HG03469 (cell line): Measurements from ENCODE around the gene ARPC2.
"Not testable (repeated sequence)": the region's sequence is repeated elsewhere in the genome, so short reads cannot be mapped to it uniquely, and the experiment has no call there.

ENCODE experiments used
- ATAC-seq: cut with Tn5 transposase; IDR thresholded peaks from one replicate; pipeline ENCODE4 v1.9.1; 2021; ENCODE audit warnings: mild to moderate bottlenecking, moderate library complexity, moderate number of reproducible peaks; ENCODE audit not compliant: unreplicated experiment

ARPC2 gene

GRCh38 chr2:218216674-218217359, at the start of gene ARPC2:
Gene ARPC2, plus strand, starts transcription at chr2:218217189. Its CDS starts 282 bp downstream, at chr2:218217471.
- ATAC-seq: peak; percentile 63

GRCh38 chr2:218168016-218168415, 49.0 kb upstream of the ARPC2 start:
- ATAC-seq: no peak

- ATAC-seq: no peak
Measured at GRCh38 chr2:218168635-218169462, 48.1 kb upstream of the ARPC2 start.

- no peak for ATAC-seq
Measured at GRCh38 chr2:218169757-218170546, 47.0 kb upstream of the ARPC2 start.

- not testable (repeated sequence) for ATAC-seq
Measured at GRCh38 chr2:218171744-218172143, 45.2 kb upstream of the ARPC2 start.

GRCh38 chr2:218172845-218173244, 44.1 kb upstream of the ARPC2 start:
- ATAC-seq: no peak

- no peak for ATAC-seq
Measured at GRCh38 chr2:218179782-218180181, 37.2 kb upstream of the ARPC2 start.

GRCh38 chr2:218180467-218181114, 36.4 kb upstream of the ARPC2 start:
- no peak for ATAC-seq

- no peak for ATAC-seq
Measured at GRCh38 chr2:218184331-218184730, 32.7 kb upstream of the ARPC2 start.

- ATAC-seq: no peak
Measured at GRCh38 chr2:218186355-218186766, 30.6 kb upstream of the ARPC2 start.

- ATAC-seq: no peak
Measured at GRCh38 chr2:218186876-218187275, 30.1 kb upstream of the ARPC2 start.

GRCh38 chr2:218187296-218188015, 29.5 kb upstream of the ARPC2 start:
- ATAC-seq: no peak

- no peak for ATAC-seq
Measured at GRCh38 chr2:218188528-218188927, 28.5 kb upstream of the ARPC2 start.

GRCh38 chr2:218192902-218193430, 24.0 kb upstream of the ARPC2 start:
- ATAC-seq: no peak

GRCh38 chr2:218193701-218194100, 23.3 kb upstream of the ARPC2 start:
- ATAC-seq: no peak

- no peak for ATAC-seq
Measured at GRCh38 chr2:218194880-218195279, 22.1 kb upstream of the ARPC2 start.

GRCh38 chr2:218196974-218197373, 20.0 kb upstream of the ARPC2 start:
- ATAC-seq: no peak

GRCh38 chr2:218202266-218202665, 14.7 kb upstream of the ARPC2 start:
- no peak for ATAC-seq

- no peak for ATAC-seq
Measured at GRCh38 chr2:218209078-218209477, 7.9 kb upstream of the ARPC2 start.

- no peak for ATAC-seq
Measured at GRCh38 chr2:218214116-218214515, 2.9 kb upstream of the ARPC2 start.
